ENCODE measurements around the gene CLEC18C.
"Not testable (repeated sequence)": the region's sequence is repeated elsewhere in the genome, so short reads cannot be mapped to it uniquely, and the experiment has no call there.

CLEC18C gene

GRCh38 chr16:70149296-70149695 lies 24.3 kb upstream of the CLEC18C start:
- POLR2A ChIA-PET; H3K4me3 ChIP-seq (ENCODE audit: low read depth, low read length); CTCF ChIA-PET; H3K9me3 ChIP-seq (ENCODE audit: control insufficient read depth, insufficient read depth, low read depth, low read length); H3K27ac ChIP-seq (ENCODE audit: extremely low read depth, low read depth, low read length); H3K4me1 ChIP-seq (ENCODE audit: control insufficient read depth, insufficient read depth, low read length): not testable (repeated sequence)
- peaks cover 28 to 61% of the 10 kb centered on the region in 2 experiments for H3K36me3 ChIP-seq (ENCODE audit: control insufficient read depth in 2 of 2, insufficient read depth in 1 of 2, low read length in 2 of 2)

- CTCF ChIA-PET = interaction anchor here (1.5 kb wide), 1 partner anchor 11 kb away, joined by 4 read pairs; no protein-coding TSS in a partner anchor
- Histone ChIP-seq H3K9me3 (ENCODE audit: control insufficient read depth, insufficient read depth, low read depth, low read length) (no peaks in the 10 kb centered on the region), H3K27ac (ENCODE audit: extremely low read depth, low read depth, low read length) (no peak overlapping the region), H3K36me3 (ENCODE audit: control insufficient read depth in 2 of 2, insufficient read depth in 1 of 2, low read length in 2 of 2) (peaks cover 48 to 71% of the 10 kb centered on the region in 2 experiments), H3K4me3 (ENCODE audit: low read depth, low read length) (no peak overlapping the region), H3K4me1 (ENCODE audit: control insufficient read depth, insufficient read depth, low read length) (no peaks in the 10 kb centered on the region)
- POLR2A ChIA-PET = interaction anchor here (0.6 kb wide), 1 partner anchor 517 kb away, joined by 3 read pairs; no protein-coding TSS in a partner anchor
- TF ChIP-seq HIC1 (tag by site-specific recombination; IDR thresholded peaks at IDR 0.05) (no peak), SP3 (tag by site-specific recombination; IDR thresholded peaks at IDR 0.05) (no peak), ZFHX2 (tag by site-specific recombination; conservative IDR thresholded peaks at IDR 0.05) (no peak), HOXA7 (CRISPR knock-in tag; IDR thresholded peaks at IDR 0.05; ENCODE audit: borderline replicate concordance) (no peak)
Measured at GRCh38 chr16:70151391-70151790, 22.2 kb upstream of the CLEC18C start.

GRCh38 chr16:70151941-70152509 lies 21.6 kb upstream of the CLEC18C start:
- Histone ChIP-seq H3K4me1 (ENCODE audit: control insufficient read depth, insufficient read depth, low read length) (no peaks in the 10 kb centered on the region), H3K4me3 (ENCODE audit: low read depth, low read length) (no peak overlapping the region), H3K27ac (ENCODE audit: extremely low read depth, low read depth, low read length) (no peak overlapping the region), H3K9me3 (ENCODE audit: control insufficient read depth, insufficient read depth, low read depth, low read length) (no peaks in the 10 kb centered on the region), H3K36me3 (ENCODE audit: control insufficient read depth in 2 of 2, insufficient read depth in 1 of 2, low read length in 2 of 2) (peaks cover 51 to 77% of the 10 kb centered on the region in 2 experiments)
- ChIA-PET POLR2A (interaction anchor here (0.6 kb wide), 1 partner anchor 518 kb away, joined by 3 read pairs; no protein-coding TSS in a partner anchor), CTCF (interaction anchor here (1.2 to 1.5 kb wide), 3 partner anchors 10 to 101 kb away, joined by 4 to 5 read pairs (median 4); no protein-coding TSS in a partner anchor)
- no peak for TF ChIP-seq ZNF513 (tag by site-specific recombination; IDR thresholded peaks at IDR 0.05)
- TF ChIP-seq ZBTB26 (tag by site-specific recombination; optimal IDR thresholded peaks at IDR 0.05) = no peak
- TF ChIP-seq ZNF24 (tag by site-specific recombination; IDR thresholded peaks at IDR 0.05) = no peak
- no peak for TF ChIP-seq ZBTB8A (tag by site-specific recombination; IDR thresholded peaks at IDR 0.05)
- TF ChIP-seq ZEB2 (tag by site-specific recombination; IDR thresholded peaks at IDR 0.05) = no peak
- no peak for TF ChIP-seq ZNF121 (tag by site-specific recombination; IDR thresholded peaks at IDR 0.05)
- no peak for TF ChIP-seq ZNF561 (tag by site-specific recombination; IDR thresholded peaks at IDR 0.05; ENCODE audit: borderline replicate concordance)
- no peak for TF ChIP-seq WT1 (tag by site-specific recombination; IDR thresholded peaks at IDR 0.05)

Data from HEK293 (cell line).